HepG2 (cell line): Measurements from ENCODE around the gene MND1. TPM values are rescaled to one million over a fixed set of nuclear protein-coding genes. Genes with fewer than 3 reads are reported as not detected.

Experiments
- ATAC-seq: fragments of 200-7000 bp; cut with Tn5 transposase; 3 replicates; pipeline ENCODE4 v1.9.1; 2020; ENCODE audit warnings: mild to moderate bottlenecking, moderate library complexity
- BruUV-seq: library from RNA; stranded (reverse); fragments of 400-500 nt; replicated peaks from 2 replicates; lab custom pipeline; 2021; lab: Mats Ljungman, UMichigan
- CTCF ChIA-PET: fragments of 300-600 bp; formaldehyde crosslinking; extraction: SDS; loops from one replicate; lab custom pipeline; 2021; ENCODE audit warnings: low total read pairs, inconsistent platforms, low intra/inter-chr PET ratio; lab: Yijun Ruan, JAX
- POLR2A ChIA-PET: fragments of 350-600 bp; sonication (Branson Sonifier 250); formaldehyde crosslinking; loops from one replicate; lab custom pipeline; 2020; ENCODE audit warnings: antibody characterized with exemption, inconsistent platforms; lab: Yijun Ruan, JAX
- DNase-seq: peaks from one replicate; pipeline ENCODE4 v3.0.0-alpha.2; 2015; ENCODE audit warnings: low spot score
- FAIRE-seq: peaks from 3 replicates; lab custom pipeline; 2011; peaks lifted over from hg19 to GRCh38; lab: Jason Lieb, UNC
- H2AFZ ChIP-seq: one replicate; pipeline ENCODE4 v1.6.1; 2011; ENCODE audit warnings: low read length, inconsistent platforms
- H3K27ac ChIP-seq: fragments of 300-600 bp; 3 replicates; pipeline ENCODE4 v1.8.0; 2011; ENCODE audit warnings: mixed run types, mild to moderate bottlenecking, mixed read lengths, low read length, inconsistent platforms; ENCODE audit not compliant: insufficient read depth; ENCODE audit errors: extremely low read length
- H3K27me3 ChIP-seq, 2 experiments: fragments of 200-600 bp in 1 of 2; 2 replicates in 1 of 2; 3 replicates in 1 of 2; pipeline versions ENCODE4 v1.6.0 to v1.8.0; 2011; ENCODE audit warnings: low read length in 2 of 2, mild to moderate bottlenecking in 2 of 2, moderate library complexity in 2 of 2, inconsistent platforms in 1 of 2; ENCODE audit not compliant: insufficient read depth in 2 of 2, control insufficient read depth in 1 of 2
- H3K36me3 ChIP-seq, 2 experiments: fragments of 200-600 bp in 1 of 2; replicated peaks in 1 of 2; 2 replicates in 1 of 2; 3 replicates in 1 of 2; pipeline versions ENCODE4 v1.5.1 to v1.8.0; 2011; ENCODE audit warnings: low read length in 2 of 2, inconsistent platforms in 1 of 2; ENCODE audit not compliant: insufficient read depth in 2 of 2, control insufficient read depth in 1 of 2
- H3K4me1 ChIP-seq: 2 replicates; pipeline ENCODE4 v1.5.1; 2012; ENCODE audit warnings: low read length, inconsistent platforms; ENCODE audit not compliant: insufficient read depth
- H3K4me2 ChIP-seq: 2 replicates; pipeline ENCODE4 v1.6.0; 2011; ENCODE audit warnings: low read depth, low read length, inconsistent platforms
- H3K4me3 ChIP-seq, 3 experiments: fragments of 200-600 bp in 1 of 3; sonication (generic), shearing (Covaris generic) in 1 of 3; replicated peaks in 1 of 3; 2 replicates each; pipeline ENCODE4 v1.5.1; 2011 to 2016; ENCODE audit warnings: low read length in 3 of 3, inconsistent platforms in 2 of 3, low read depth in 2 of 3, mild to moderate bottlenecking in 2 of 3, control low read depth in 1 of 3, mixed read lengths in 1 of 3; ENCODE audit not compliant: insufficient read depth in 1 of 3
- H3K79me2 ChIP-seq: one replicate; pipeline ENCODE4 v1.6.1; 2011; ENCODE audit warnings: low read length, inconsistent platforms; ENCODE audit not compliant: insufficient read depth
- H3K9ac ChIP-seq: 2 replicates; pipeline ENCODE4 v1.6.0; 2011; ENCODE audit warnings: mild to moderate bottlenecking, low read depth, low read length, inconsistent platforms; ENCODE audit not compliant: insufficient read depth
- H3K9me3 ChIP-seq: 2 replicates; pipeline ENCODE4 v1.5.1; 2012; ENCODE audit warnings: mild to moderate bottlenecking, low read length
- H4K20me1 ChIP-seq: 2 replicates; pipeline ENCODE4 v1.6.0; 2011; ENCODE audit warnings: inconsistent platforms, mild to moderate bottlenecking, low read length, moderate library complexity; ENCODE audit not compliant: insufficient read depth
- CREBL2 ChIP-seq: sonication (generic); formaldehyde crosslinking; IDR thresholded peaks from 2 replicates; pipeline ENCODE4 v1.8.1; 2023; ENCODE audit warnings: missing genetic modification reagents, mild to moderate bottlenecking, borderline replicate concordance
- FOSL2 ChIP-seq: sonication (generic); formaldehyde crosslinking; IDR thresholded peaks from 2 replicates; pipeline ENCODE4 v1.4.0; 2020; ENCODE audit warnings: missing genetic modification reagents
- MAFF ChIP-seq: IDR thresholded peaks from 2 replicates; pipeline ENCODE4 v1.6.1; 2011; ENCODE audit warnings: low read depth, low read length, improper control_type of control experiment
- MYNN ChIP-seq: sonication (generic); formaldehyde crosslinking; IDR thresholded peaks from 2 replicates; pipeline ENCODE4 v1.4.0; 2020; ENCODE audit warnings: mild to moderate bottlenecking, low read depth, missing genetic modification reagents
- NAIF1 ChIP-seq: sonication (generic); formaldehyde crosslinking; IDR thresholded peaks from 2 replicates; pipeline ENCODE4 v1.5.0; 2020; ENCODE audit warnings: mild to moderate bottlenecking, missing genetic modification reagents, borderline replicate concordance
- RAD21 ChIP-seq: fragments of 450-650 bp; formaldehyde crosslinking; IDR thresholded peaks from 2 replicates; pipeline ENCODE4 v1.5.0; 2020; ENCODE audit warnings: mild to moderate bottlenecking
- RERE ChIP-seq: IDR thresholded peaks from 2 replicates; pipeline ENCODE4 v1.6.1; 2016; ENCODE audit warnings: low read depth, missing genetic modification reagents, missing compliant biosample characterization
- YY1 ChIP-seq: IDR thresholded peaks from 2 replicates; pipeline ENCODE4 v1.6.1; 2011; ENCODE audit warnings: low read length, low read depth, moderate library complexity, mild to moderate bottlenecking; ENCODE audit not compliant: insufficient read depth, insufficient replicate concordance
- ZNF10 ChIP-seq: sonication (generic); formaldehyde crosslinking; IDR thresholded peaks from 2 replicates; pipeline ENCODE4 v1.4.0; 2020; ENCODE audit warnings: mild to moderate bottlenecking, low read depth, missing genetic modification reagents, borderline replicate concordance
- ZNF589 ChIP-seq: sonication (generic); formaldehyde crosslinking; conservative IDR thresholded peaks from 2 replicates; pipeline ENCODE4 v1.8.0; 2022; ENCODE audit warnings: mild to moderate bottlenecking, moderate library complexity, missing genetic modification reagents
- WGBS: methylation state at CpG from one replicate; pipeline ENCODE4 v1.1.6; 2017; ENCODE audit warnings: low lambda C conversion rate; 5-methylcytosine and 5-hydroxymethylcytosine counted together
- in situ Hi-C: cut with HindIII; loops from 2 replicates; pipeline ENCODE4 v1.10.0; 2017; ENCODE audit warnings: low pct_unique_long_range_greater_than_20kb; ENCODE audit not compliant: extremely low pct_ligation_motif_present
- intact Hi-C: fragments of 100-400 bp; cut with micrococcal nuclease; formaldehyde crosslinking; loops from one replicate; pipeline ENCODE4 v1.10.0; 2022; ENCODE audit not compliant: unreplicated experiment
- polyA plus RNA-seq, 8 experiments: library from polyadenylated mRNA; depleted of rRNA in 3 of 8; stranded (reverse) in 7 of 8; unstranded in 1 of 8; fragments of >200 nt; fragmentation: Illumina TruSeq in 4 of 8; extraction: Trizol in 4 of 8; gene quantifications; 2 replicates each; pipeline versions ENCODE4 v1.2.1 to v1.2.3, GENCODE V29; 2011 to 2016; ENCODE audit warnings: low read depth in 4 of 8, missing spikeins in 1 of 8, mixed read lengths in 1 of 8; ENCODE audit not compliant: insufficient read depth in 1 of 8
- total RNA-seq, 5 experiments: library from RNA; depleted of rRNA; stranded (reverse); fragments of >200 nt; fragmentation: Illumina TruSeq; extraction: Trizol; gene quantifications; 2 replicates each; pipeline ENCODE4 v1.2.3, GENCODE V29; 2016; ENCODE audit warnings: low read depth in 1 of 5
- TF ChIP-seq, protein P1 (sequence below): sonication (generic); formaldehyde crosslinking; IDR thresholded peaks from 2 replicates; pipeline ENCODE4 v1.4.0; 2020; ENCODE audit warnings: missing genetic modification reagents, borderline replicate concordance
- TF ChIP-seq, protein P2 (sequence below): IDR thresholded peaks from 2 replicates; pipeline ENCODE4 v1.6.1; 2016; ENCODE audit warnings: mild to moderate bottlenecking

The MND1 gene
- total and polyA plus RNA-seq, 2 of the 13 experiments (the other 11 are each of a cell fraction or from before 2014, with no cell fraction given): 4.8 to 30.7 TPM

GRCh38 chr4:153318696-153319320, 25.7 kb upstream of the MND1 start:
- Histone ChIP-seq H3K4me3 (no peak overlapping the region), H3K4me1 (peaks cover 13% of the 10 kb centered on the region), H3K36me3 (no peaks in the 10 kb centered on the region), H3K27me3 (no peaks in the 10 kb centered on the region), H3K4me2 (no peak overlapping the region), H3K79me2 (no peaks in the 10 kb centered on the region), H3K9me3 (no peaks in the 10 kb centered on the region), H3K27ac (no peak overlapping the region), H4K20me1 (no peaks in the 10 kb centered on the region), H3K9ac (no peak overlapping the region), H2AFZ (no peak overlapping the region)
- in situ Hi-C loops: loop anchor here (5.0 kb wide), 2 partner anchors 87 to 177 kb away; no protein-coding TSS in a partner anchor
- ATAC-seq: peak; percentile 78
- peak; percentile 44 for FAIRE-seq
- peak; percentile 40 for DNase-seq
- ChIA-PET CTCF (interaction anchor here (0.7 to 4.6 kb wide), 4 partner anchors 86 to 257 kb away, joined by 3 to 44 read pairs (median 8); no protein-coding TSS in a partner anchor), POLR2A (no interaction called here)
- WGBS: 95% methylated on average over 2 of the region's 2 CpGs
- intact Hi-C loops: loop anchor here (1.0 kb wide), 3 partner anchors 87 to 176 kb away; no protein-coding TSS in a partner anchor
- BruUV-seq: no TSS peak
- no peak for TF ChIP-seq YY1
- TF ChIP-seq, protein P1, sequence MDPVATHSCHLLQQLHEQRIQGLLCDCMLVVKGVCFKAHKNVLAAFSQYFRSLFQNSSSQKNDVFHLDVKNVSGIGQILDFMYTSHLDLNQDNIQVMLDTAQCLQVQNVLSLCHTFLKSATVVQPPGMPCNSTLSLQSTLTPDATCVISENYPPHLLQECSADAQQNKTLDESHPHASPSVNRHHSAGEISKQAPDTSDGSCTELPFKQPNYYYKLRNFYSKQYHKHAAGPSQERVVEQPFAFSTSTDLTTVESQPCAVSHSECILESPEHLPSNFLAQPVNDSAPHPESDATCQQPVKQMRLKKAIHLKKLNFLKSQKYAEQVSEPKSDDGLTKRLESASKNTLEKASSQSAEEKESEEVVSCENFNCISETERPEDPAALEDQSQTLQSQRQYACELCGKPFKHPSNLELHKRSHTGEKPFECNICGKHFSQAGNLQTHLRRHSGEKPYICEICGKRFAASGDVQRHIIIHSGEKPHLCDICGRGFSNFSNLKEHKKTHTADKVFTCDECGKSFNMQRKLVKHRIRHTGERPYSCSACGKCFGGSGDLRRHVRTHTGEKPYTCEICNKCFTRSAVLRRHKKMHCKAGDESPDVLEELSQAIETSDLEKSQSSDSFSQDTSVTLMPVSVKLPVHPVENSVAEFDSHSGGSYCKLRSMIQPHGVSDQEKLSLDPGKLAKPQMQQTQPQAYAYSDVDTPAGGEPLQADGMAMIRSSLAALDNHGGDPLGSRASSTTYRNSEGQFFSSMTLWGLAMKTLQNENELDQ (CRISPR knock-in tag): no peak
- no peak for TF ChIP-seq RERE
- no peak for TF ChIP-seq MAFF
- no peak for TF ChIP-seq FOSL2 (CRISPR knock-in tag)
- TF ChIP-seq MYNN: no peak
- TF ChIP-seq ZNF589: no peak
- TF ChIP-seq NAIF1 (CRISPR knock-in tag): no peak
- no peak for TF ChIP-seq CREBL2
- TF ChIP-seq, protein P2, sequence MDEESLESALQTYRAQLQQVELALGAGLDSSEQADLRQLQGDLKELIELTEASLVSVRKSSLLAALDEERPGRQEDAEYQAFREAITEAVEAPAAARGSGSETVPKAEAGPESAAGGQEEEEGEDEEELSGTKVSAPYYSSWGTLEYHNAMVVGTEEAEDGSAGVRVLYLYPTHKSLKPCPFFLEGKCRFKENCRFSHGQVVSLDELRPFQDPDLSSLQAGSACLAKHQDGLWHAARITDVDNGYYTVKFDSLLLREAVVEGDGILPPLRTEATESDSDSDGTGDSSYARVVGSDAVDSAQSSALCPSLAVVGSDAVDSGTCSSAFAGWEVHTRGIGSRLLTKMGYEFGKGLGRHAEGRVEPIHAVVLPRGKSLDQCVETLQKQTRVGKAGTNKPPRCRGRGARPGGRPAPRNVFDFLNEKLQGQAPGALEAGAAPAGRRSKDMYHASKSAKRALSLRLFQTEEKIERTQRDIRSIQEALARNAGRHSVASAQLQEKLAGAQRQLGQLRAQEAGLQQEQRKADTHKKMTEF (CRISPR knock-in tag): no peak
- 0 out of 2 replicates have a peak, but pooled peaks have one; percentile 41 for TF ChIP-seq RAD21 (CRISPR knock-in tag)
- TF ChIP-seq ZNF10: no peak
